ENCODE measurements around the gene UBE2G2.

Gene UBE2G2

DNA sequence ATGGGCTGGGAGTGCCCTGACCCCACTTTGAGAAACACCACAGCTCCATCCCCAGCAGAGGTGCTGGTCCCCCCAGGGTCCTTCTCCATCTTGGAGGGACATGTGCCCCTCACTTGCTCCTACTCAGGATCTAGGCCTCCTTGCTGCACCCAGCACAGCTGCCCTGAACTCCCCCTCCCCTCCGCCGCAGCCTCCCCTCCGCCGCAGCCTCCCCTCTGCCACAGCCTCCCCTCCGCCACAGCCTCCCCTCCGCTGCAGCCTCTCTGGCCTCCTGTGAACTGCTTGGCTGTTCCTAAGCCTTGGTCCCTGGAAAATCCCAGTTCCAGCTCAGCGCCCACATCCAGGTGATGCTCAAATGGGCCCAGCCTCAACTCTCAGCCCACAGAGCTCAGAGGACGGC is 74.3 kb downstream of the UBE2G2 start:
- DNase-seq (ENCODE audit: low read depth in 2 of 2): no peak

DNA sequence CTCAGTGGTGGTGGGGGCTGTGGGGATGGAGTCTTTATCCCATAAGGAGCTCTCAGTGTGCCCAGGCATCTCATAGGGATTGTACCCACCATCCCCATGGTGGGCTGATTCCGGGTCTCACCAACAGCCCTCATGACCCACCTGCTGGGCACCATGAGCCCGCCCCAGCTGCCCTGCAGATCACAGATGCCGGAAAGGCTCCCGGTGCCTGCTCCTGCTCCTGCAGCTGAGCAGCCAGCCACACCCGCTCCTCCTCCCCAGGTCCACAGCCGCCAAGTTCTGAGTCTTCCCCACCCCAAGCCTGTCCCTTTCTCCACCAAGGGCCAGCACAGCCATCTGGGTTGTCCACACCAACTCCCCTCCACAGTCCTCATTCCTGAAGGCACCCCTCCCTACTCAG is 74.8 kb downstream of the UBE2G2 start:
- DNase-seq (ENCODE audit: low read depth in 2 of 2): no peak

DNA sequence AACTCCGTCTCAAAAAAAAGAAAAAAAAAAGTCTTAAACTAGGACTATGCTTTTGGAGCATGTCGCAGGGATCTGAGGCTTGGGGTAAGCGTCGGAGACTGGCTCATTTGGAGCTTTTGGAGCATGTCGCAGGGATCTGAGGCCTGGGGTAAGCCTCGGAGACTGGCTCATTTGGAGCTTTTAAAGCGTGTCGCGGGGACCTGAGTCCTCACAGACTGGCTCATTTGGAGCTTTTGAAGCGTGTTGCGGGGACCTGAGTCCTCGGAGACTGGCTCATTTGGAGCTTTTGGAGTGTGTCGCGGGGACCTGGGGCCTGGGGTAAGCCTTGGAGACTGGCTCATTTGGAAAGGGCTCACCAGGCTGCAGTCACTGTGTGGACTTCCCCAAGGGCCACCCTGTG is 76.7 kb downstream of the UBE2G2 start:
- no peak for DNase-seq (ENCODE audit: low read depth in 2 of 2)

DNA sequence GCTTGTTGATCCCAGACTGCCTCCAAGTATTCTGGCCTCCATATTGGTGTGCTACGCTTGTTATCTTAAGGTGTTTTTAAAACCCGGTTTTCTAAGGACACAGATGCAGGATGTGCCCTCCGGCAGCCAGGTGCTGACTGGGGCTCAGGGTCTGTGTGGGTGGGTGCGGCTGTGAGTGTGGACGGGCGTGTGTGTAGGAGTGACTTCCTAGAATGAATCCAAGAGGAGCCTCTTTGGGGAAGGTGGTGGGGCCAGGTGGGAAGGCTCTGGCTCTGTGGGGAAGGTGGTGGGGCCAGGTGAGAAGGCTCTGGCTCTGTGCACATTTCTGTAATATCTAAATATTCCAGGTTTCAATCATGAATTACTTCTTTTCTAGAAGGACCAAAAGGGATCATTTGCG is 77.4 kb downstream of the UBE2G2 start:
- DNase-seq (ENCODE audit: low read depth in 2 of 2): no peak

DNA sequence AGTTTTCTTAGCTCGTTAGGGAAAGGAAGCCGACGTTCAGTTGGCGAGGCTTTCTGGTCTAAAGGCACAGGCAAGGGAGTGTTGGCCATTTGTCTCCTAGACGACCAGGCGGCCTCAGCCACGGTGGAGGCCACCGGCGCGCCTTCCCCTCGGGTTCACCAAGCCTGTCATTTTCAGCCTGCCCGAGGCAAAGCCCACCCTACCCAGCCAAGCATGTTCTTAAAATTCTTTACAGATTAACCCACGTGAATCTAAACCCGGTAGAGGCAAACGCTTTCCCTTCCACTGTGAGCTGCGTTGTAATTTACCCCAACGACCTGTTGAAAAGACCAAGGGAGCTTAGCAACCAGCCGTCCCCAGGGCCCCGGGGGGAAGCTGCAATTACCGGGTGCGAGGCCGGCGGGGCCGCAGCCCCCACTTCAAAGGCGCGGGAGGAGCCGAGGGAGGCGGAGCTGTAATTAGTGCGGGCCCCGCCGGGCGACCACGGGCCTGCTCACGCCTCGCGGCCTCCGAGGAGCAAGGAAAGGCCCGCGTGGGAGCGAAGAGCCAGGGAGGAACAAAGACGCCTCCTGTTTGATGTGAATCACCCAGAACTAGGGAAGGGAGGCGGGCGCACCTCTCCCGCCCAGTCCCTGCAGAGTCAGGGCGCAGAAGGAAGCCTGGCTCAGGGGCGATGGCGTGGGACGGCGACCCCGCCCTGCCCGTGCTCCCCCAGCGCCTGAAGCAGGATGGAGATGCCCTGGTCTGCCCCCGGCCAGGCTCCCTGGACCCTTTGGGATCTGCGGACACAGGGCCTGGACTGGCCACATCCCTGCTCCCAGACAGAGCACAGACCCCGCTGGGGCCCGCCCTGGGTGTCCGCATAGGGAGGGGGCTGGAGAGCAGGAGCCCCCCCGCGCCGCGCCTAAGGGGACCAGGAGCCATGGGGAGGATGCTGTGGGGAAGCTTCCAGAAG is 78.2 kb downstream of the UBE2G2 start:
- DNase-seq (ENCODE audit: low read depth in 2 of 2): no peak

DNA sequence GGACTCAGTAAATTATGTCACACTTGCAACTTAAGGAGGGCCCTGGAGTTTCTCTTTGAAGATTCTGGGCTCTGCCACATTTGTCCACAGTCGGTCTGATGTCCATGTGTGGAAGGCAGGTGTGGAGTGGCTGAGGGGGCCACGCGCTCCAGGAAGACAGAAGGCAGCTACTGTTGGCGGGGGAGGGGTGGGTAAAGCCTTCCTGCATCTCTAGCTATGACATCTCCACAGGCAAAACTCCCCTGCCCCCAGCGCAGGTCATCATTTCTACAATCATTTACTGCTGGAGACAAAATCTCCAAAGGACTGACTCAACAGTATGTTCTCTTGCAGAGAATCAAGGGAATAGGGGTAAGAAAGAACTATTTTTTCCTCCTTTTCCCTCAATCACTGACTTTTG is 78.9 kb downstream of the UBE2G2 start:
- DNase-seq (ENCODE audit: low read depth in 2 of 2): no peak

DNA sequence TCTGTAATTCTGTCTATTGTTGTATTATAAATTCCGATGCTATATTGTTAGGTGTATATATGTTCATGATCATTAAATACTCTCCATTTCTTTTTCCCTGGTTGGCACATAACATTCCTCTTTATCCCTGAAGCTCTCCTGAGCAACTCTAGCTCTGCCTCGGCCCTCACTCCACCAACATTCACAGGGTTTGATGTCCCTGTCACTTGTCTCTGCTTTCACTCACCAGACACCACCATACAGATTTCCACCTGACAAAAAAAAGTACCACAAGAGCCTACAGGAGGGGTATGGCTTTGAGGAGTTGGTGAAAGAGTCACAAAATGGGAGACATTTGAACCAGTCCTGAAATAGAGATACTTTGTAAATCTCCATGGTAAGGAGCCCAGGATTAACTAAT is 81.5 kb downstream of the UBE2G2 start:
- DNase-seq (ENCODE audit: low read depth in 2 of 2): no peak
